Ecto neural progenitor cell (in vitro differentiated cells): ENCODE measurements around the gene ZNF385D.

ENCODE experiments used
- DNase-seq: peaks from one replicate; pipeline ENCODE4 v3.0.0-alpha.2; 2018; ENCODE audit warnings: low spot score

ZNF385D gene, protein sequence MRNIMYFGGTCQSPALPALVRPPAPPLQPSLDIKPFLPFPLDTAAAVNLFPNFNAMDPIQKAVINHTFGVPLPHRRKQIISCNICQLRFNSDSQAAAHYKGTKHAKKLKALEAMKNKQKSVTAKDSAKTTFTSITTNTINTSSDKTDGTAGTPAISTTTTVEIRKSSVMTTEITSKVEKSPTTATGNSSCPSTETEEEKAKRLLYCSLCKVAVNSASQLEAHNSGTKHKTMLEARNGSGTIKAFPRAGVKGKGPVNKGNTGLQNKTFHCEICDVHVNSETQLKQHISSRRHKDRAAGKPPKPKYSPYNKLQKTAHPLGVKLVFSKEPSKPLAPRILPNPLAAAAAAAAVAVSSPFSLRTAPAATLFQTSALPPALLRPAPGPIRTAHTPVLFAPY

DNA sequence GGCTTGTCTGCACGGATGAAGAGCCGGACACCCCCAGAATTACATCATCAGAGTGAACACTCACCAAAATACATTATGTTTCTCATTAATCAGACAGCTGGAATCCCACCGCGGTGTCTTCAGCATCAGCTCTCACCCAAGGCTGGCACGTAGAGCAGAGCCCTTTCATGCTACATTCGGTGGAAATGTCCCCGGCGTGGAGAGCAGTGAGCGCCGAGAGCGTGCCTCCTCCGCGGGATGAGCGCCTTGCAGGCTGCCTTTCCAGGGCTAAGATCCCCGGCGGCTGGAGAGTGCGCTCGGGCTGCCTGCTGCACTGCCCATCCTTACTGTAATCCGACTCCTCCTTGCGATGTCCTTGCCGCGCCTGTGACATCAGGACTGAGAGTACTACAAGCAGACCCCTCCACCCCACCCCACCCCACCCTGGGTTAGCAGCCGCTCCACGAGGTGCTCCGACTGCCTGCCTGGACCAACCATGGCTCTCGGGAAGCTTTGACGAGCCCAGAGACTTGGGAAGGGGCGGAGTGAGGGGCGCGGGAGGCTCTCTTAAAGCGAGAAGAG is at the start of gene ZNF385D:
TSS of gene ZNF385D (minus strand) at position 380 of the 561 bp plus-strand sequence. CDS start at position 86, 294 bp downstream.
- peak; percentile 91 for DNase-seq

DNA sequence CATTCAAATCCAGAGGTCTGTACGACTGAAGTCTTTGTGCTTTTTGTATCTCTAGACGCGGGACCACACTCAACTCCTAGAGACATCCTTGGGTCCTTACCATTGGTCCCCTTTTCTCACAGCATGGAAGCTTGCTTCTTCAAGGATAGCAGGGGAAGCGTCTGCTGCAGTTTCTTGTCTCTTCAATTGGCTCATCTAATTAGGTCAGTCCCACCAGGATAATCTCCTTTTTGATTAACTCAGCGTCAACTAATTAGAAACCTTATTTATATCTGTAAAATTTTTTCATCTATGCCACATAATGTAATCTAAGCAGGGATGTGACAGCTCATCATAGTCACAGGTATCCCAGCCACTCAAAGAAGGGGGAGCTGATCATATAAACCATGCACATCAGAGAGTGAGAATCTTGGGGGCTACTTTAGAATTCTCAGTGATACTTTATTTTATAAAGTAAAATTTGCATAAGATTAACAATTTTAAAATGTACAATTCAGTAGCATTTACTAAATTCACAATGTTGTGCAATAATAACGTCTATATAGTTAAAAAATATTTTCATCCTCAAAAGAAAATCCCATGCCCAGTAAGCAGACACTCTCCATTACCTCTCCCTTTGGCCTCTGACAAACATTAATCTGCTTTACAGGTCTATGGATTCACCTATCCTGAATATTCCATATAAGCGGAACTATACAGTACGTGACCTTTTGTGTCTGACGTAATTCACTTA is 47.5 kb upstream of the ZNF385D start:
- DNase-seq = no peak

DNA sequence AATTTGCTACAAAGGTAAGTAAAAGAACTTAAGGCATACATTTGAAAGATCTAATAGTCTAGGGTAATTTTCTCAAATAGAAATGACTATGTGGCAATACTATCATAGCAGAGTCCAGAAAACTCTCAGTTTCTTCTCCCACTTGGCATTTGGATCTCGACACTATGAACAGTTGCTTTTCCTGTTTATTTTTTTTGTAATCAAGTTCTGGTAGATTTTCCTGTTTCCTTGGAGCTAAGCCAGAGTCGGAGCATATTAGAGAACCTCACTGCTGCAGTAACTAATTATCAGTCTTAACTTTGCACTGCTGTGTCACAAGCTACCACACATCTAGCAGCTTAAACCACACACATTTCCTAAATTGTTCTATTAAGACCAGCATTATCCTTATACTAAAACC is 44.9 kb upstream of the ZNF385D start:
- DNase-seq = no peak

DNA sequence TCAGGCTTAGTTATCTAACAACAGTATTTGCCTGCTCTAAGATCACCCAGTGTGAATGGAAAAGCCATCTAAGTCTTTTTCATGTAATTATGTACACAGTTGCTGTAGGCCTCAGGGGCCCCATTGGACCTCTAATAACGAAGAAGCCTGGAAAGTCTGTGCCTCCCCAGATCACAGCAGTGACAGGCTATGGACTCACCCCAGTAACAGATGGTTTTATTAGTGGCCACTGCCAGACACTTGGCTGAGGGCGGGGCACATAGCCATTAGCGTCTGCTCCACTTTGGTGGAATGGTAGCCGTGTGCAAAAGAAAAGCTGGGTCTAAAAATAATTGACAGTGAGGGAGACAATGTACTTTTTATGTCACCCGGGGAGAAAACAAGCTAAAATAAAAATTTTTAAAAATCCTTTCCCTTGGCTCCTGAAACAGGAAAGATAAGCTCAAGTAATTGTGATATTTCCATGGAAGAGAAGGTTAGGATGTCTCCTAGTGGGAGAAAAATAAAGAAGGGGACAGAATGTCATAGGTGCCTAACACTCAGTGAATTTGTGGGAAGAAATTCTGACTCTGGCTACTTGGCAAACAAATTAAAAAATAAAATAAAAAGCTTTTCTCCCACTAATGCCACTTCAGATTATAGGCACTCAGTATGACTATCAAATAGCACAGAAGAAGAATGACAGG is 44.3 kb upstream of the ZNF385D start:
- no peak for DNase-seq

DNA sequence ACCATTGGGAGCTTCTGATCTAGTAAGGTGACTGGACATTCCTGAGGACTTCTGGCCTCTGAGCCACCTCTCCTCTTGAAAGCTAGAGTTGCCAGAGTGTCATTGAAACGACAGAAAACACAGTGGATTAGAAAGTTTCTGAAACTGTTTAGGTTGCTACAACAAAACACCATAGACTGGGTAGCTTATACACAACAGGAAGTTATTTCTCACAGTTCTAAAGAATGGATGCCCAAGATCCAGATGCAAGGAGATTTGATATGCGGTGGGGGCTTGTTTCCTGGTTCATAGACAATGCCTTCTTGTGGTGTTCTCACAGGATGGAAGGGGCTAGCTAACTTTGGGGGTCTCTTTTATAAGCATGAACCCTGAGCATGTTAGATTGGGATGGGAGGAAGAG is 43.3 kb upstream of the ZNF385D start:
- DNase-seq = no peak

DNA sequence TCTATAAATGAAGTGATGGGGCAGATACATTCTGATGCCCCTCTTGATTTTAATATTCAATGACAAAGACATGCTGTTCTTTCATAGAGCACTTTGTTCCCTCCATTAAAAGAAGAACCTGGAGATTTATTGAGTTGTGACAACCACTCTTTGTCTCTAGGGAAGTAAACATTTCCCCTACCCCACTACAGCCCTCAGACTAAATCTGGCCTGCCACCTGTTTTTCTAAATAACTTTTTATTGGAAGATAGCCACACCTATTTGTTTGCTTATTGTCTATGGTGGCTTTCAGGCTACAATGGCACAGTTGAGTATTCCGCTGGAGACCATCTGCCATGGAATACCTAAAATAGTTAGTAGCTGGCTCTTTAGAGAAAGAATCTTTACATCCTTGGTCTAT is 41.2 kb upstream of the ZNF385D start:
- DNase-seq = no peak

DNA sequence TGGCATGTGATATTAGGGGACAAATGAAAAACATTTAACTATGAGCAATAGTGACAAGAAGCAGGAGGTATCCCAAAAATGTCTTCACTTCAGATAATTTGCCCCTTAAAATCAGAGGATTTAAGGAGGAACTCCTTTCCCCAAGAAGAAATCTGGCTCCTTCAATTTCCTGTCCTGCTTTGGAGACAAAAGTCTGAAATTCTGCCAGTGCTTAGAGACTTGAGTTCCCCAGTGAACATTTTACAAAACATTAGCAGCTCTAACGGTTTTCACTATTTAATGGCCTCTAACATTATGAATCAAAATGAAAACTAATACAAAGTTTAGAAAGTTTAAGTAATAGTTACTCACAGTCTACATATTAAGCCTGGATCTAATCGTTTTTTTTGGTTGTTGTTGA is 40.3 kb upstream of the ZNF385D start:
- DNase-seq = no peak

DNA sequence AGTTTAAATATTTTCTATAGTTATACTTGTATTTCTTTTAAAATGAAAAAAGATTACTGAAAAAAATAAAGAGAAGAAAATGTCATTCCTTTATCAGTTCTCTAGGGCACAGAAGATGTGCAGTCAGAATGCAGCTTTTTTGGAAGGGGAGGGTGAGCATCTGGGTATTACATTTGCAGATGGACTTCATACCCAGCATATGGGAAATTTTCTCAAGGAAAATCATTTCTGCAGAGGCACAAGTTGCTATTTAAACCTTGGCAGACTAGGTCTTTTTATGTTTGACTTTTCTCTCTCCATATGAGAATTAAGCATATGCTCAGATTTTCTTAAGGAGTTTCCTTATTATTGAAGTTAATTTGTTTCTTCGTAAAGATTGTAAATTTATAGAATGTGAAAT is 39.5 kb upstream of the ZNF385D start:
- no peak for DNase-seq

DNA sequence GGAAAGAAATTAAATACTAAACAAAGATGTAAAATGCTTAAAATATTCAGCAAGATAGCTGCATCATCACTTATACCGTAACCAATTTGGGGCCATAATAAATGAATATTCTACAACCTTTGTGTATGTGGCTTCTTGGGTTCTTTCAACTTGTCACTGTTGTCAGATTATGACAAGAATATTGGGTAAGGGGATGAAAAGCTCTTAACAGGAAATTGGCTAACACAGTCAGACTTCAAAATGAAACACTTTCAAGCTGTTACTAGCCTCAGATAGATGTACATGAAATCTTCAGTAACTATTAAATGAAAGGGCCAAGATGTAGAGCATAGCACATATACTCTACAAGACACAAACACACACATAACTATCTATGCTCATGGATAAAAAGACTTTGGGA is 38.7 kb upstream of the ZNF385D start:
- no peak for DNase-seq

DNA sequence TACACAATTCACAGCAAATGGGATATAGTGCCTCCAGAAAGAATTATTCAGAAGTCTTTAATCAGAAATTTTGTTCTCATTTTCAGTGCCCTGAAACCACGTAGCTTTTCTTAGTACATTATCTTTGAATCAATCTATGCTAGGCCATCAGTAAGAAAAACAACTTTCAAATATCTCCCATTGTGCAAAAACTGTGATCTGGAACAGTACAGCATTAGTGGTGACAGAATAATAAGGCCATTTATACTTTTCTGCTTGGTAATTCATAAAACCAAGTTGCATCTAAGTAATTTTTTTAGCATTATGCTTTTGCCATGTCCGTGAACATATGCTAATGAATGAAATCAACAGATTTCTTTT is 35.4 kb upstream of the ZNF385D start:
- DNase-seq = no peak

DNA sequence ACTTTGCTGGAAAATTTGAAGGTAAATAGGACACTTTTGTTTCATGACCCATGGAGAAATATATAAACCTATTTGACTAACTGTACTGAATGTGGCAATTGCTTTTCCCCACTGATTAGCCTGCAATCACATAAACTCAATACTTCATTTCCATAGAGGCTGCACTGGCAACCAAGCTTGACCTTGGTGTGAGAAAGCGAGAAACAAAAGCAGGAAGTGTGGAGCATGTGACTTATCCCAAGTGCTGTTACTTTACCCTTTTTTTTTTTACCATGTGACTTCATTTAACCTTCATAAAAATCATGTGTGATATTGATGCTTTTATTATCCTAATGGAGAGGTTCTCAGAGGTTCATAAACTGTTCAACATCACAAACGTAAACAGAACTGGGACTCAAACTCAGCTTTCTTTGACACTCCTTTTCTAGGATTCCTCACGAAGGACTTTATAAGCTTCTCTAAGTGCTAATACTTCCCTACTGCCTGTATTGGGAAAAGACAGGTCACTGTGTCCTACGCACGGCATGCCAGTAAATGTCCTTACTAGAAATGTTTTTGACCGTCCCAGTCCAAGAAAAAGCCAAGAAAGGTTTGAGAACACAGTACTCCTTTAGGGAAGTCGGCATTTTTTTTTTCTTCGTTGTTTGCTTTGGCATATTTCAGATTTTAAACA is 34.9 kb upstream of the ZNF385D start:
- no peak for DNase-seq

DNA sequence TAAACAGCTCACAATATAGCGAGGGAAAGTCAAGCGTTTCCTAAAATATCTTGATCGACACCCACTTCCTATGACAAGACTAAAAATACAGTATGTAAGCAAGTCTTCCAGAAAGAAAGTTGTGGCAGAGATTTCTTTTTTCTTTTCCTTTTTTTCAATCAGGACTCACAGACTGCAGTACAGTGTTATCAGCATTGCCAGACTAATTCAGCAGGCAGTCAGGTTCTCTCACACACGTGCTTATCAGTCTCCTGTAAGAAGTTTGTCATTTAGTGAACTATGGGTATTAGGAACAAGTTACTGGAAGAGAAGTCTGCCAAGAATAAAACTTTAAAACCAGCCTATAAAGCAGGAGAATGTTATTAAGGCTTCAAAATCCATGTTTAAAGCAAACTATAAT is 32.8 kb upstream of the ZNF385D start:
- no peak for DNase-seq

DNA sequence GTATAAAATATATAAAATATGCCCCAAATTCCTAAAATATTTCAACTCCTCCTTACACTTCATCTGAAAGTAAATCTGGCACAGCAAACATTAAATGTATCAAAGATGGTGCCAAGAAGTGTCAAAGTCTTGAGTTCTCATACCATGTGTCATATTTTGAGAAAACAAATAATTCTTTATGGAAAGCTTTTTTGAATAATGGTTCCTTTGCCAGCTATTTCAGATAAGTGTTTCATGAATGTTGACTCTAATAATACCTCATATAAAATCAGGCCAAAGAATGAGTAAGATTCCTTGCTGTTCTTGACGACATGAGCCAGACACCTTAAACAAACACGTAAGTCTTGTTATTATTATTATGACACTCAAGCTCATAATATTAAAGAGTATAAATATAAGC is 30.3 kb upstream of the ZNF385D start:
- DNase-seq = no peak

DNA sequence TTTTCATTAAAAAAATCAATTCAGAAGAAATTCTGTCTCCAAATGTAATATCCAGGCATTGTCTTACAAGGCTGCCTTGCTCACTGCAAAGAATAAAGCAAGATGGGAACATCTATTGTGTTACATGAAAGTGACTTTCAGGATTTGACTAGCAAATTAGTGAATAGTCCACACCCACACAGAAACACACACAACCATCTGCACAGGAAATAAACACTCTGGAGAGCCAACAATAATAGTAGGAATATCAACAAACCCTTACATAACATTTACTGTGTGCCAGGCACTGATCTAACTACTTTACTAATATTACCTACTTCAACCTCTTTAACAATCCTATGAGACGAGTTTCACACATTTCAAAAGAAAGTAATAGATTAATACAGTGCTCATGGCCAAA is 28.9 kb upstream of the ZNF385D start:
- DNase-seq = no peak

DNA sequence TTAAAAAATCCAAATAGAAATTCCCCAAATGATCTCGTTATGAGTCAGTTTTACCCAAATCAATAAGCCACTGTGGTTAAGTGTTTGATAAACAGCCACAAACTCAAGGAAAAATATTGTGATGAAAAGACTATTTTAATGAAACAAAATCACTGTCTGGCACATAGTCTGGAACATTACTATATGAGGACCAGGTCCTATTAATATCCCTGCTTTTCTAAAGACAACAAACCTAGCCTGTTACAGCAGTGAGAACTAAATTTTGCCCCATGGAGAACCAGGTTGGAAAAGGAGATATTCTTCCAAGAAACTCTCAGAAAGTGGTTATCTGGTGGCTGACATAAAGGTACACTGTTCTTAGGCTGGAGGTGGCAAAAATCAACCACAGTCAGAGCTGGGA is 27.7 kb upstream of the ZNF385D start:
- DNase-seq = no peak

DNA sequence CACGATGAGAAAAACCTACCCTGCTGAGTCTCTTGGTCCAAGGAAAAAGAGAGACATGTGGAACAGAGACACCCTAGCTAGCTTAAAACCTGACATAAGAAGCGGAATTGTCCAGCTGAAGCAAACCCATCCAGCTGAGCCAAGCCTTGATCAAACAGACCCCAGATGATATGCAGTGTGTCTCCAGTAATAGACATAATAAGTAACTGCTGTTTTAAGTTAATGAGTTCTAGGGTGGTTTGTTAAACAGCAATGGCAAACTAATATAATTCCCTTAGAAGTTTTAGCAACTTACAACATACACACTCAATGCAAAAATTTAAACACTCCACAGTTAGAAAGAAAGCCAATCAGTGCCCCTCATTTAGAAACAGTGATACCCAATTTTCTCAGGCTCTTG is 26.8 kb upstream of the ZNF385D start:
- no peak for DNase-seq

DNA sequence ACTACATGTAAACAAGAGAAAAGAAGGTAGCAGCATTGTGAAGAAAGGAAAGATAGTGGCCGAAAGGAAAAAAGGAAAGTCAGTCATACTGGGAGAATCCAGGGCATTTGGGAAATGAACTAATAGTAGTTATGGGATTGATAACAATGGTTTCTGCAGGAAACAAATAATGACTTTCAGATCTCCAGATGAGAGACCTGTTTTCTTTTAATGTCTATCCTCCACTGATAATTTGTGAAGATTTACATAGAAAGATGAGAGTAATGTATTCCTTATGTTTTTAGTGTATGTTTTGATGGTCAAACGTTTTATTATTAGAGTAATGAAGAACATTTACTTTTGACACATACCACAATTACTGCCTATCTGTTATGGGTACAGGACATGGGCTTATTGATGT is 15.0 kb upstream of the ZNF385D start:
- DNase-seq = no peak

DNA sequence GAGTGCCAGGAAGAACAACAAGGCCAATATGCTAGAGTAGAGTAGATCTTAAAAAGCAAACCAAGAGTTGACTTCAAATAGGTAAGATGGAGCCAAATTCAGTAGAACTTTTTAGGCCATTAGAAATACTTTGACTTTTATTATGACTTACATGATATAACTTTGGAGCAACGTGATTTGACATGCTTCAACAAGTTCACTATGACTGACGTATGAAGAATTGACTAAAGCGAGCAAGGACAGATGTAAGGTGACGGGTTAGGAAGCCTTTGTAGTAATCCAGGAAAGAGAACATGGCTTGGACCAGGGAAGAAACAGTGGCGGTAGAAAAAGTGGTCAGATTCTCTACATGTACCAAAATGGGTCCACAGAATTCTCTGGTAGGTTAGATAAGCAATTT is 4.9 kb upstream of the ZNF385D start:
- no peak for DNase-seq

DNA sequence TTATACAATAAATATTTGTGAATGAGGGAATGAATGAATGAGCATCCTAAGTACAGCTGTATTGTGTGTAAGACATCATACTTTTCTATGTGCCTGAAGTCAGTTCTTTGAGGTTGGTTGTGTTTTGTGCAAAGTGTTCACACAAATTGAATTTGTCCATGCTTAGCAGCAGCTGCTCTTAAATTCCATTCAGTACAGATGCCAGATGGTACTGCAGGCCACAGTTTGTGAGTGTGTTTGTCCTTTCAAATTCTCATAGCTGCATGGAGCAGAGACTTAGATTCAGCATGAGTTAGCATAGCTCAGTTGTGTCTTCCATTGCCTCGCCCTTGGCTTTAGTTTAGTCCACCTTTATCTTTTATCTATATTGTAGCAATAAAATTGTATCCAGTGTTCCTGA is 3.8 kb upstream of the ZNF385D start:
- no peak for DNase-seq

DNA sequence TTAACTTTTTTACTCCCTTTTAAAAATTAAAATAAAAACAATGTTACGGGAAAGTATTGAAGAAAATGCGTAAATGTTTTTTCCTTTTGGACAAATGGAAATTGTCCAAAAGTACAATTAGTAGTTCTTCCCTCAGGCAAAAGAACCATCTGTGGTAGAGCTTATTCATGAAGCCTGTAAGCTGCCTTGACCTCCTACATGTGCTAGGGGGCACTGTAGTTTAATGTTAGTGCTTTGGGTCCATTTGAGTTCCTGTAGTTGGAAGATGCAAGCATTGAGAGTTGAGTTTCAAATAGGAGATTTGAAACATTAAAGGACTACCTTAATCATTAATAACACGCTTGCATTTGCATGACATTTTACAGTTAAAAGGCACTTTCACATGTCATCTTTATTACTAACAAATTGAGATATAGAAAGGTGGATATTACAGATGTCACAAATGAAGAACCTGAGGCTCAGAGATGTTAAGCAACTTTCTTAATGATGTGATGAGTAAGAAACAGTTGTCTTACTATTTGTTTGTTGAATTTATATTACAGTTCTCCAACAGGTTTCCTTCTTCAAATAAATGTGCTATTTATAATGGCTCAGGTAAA is 1.8 kb upstream of the ZNF385D start:
- no peak for DNase-seq

DNA sequence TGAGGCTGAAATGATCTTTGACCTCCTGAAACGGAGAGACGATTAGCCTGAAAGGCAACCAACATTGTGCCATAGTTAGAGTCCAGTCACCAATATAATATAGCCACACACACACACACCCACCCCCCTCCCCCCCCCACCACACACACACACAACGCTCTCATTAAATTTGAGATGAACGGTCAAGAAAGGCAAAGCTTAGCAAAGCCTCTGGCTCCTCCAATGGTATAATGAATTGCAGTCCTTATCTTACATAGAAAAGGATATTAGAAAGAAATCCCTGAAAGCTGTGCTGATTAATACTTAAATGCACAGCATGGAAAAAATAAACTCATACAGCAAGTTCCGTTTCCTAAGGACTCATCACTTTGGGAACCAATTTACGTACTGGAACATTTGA is 876 bp upstream of the ZNF385D start:
- DNase-seq = no peak
